ENCODE measurements around the gene INMT.

GRCh38 chr7:30707391-30708357 lies 44.3 kb upstream of the INMT start:
- no peak for TF ChIP-seq CTCF (IDR thresholded peaks at IDR 0.05)
- TF ChIP-seq POLR2AphosphoS5 (IDR thresholded peaks at IDR 0.05), result no peak
